CD14-positive monocyte (primary cell): ENCODE results near the gene KLHL20. TPM values are rescaled to one million over a fixed set of nuclear protein-coding genes. Genes with fewer than 3 reads are reported as not detected.
"Not testable (repeated sequence)": the region's sequence is repeated elsewhere in the genome, so short reads cannot be mapped to it uniquely, and the experiment has no call there.

Experiments
- DNase-seq, 3 donors: peaks; one replicate each; pipeline ENCODE4 v3.0.0-alpha.2; 2011 to 2022
- H2AFZ ChIP-seq: 2 replicates; pipeline ENCODE4 v1.6.0; 2012; ENCODE audit warnings: mild to moderate bottlenecking, low read depth, low read length, inconsistent platforms; ENCODE audit not compliant: insufficient read depth, poor library complexity, severe bottlenecking
- H3K27ac ChIP-seq, 2 donors: 1 replicate in 1 of 2; 2 replicates in 1 of 2; pipeline ENCODE4 v1.5.1; 2012 to 2013; ENCODE audit warnings: low read length in 2 of 2, control low read depth in 1 of 2, inconsistent platforms in 1 of 2, low read depth in 1 of 2, mild to moderate bottlenecking in 1 of 2
- H3K27me3 ChIP-seq, 2 donors: one replicate each; pipeline versions ENCODE4 v1.6.0 to v1.6.1; 2011 to 2013; ENCODE audit warnings: low read length in 2 of 2; ENCODE audit not compliant: control insufficient read depth in 2 of 2, insufficient read depth in 2 of 2
- H3K36me3 ChIP-seq, 2 donors: replicated peaks in 1 of 2; 1 replicate in 1 of 2; 2 replicates in 1 of 2; pipeline versions ENCODE4 v1.5.1 to v1.6.1; 2012 to 2013; ENCODE audit warnings: low read length in 2 of 2, control low read depth in 1 of 2, inconsistent platforms in 1 of 2, mild to moderate bottlenecking in 1 of 2; ENCODE audit not compliant: insufficient read depth in 2 of 2, control insufficient read depth in 1 of 2
- H3K4me1 ChIP-seq, 2 donors: 1 replicate in 1 of 2; 2 replicates in 1 of 2; pipeline versions ENCODE4 v1.5.1 to v1.6.1; 2012 to 2013; ENCODE audit warnings: low read length in 2 of 2, control low read depth in 1 of 2, inconsistent platforms in 1 of 2, mild to moderate bottlenecking in 1 of 2, moderate library complexity in 1 of 2; ENCODE audit not compliant: insufficient read depth in 2 of 2, control insufficient read depth in 1 of 2
- H3K4me2 ChIP-seq: replicated peaks from 2 replicates; pipeline ENCODE3; 2012; ENCODE audit warnings: low read length, moderate library complexity, mild to moderate bottlenecking; ENCODE audit not compliant: poor library complexity, severe bottlenecking; ENCODE audit errors: extremely low read depth
- H3K4me3 ChIP-seq, 3 experiments: fragments of 200-600 bp in 1 of 3; sonication (generic) in 1 of 3; replicated peaks in 1 of 3; 1 replicate in 2 of 3; 2 replicates in 1 of 3; pipeline ENCODE4 v1.5.1; 2011 to 2013; ENCODE audit warnings: low read length in 3 of 3, mild to moderate bottlenecking in 3 of 3, control low read depth in 2 of 3, low read depth in 2 of 3, inconsistent platforms in 1 of 3, moderate library complexity in 1 of 3
- H3K79me2 ChIP-seq: 2 replicates; pipeline ENCODE4 v1.6.0; 2012; ENCODE audit warnings: mild to moderate bottlenecking, control low read depth, inconsistent platforms, low read length, moderate library complexity; ENCODE audit not compliant: insufficient read depth
- H3K9ac ChIP-seq: 2 replicates; pipeline ENCODE4 v1.6.0; 2017; ENCODE audit warnings: low read length, mild to moderate bottlenecking; ENCODE audit not compliant: insufficient read depth, poor library complexity, severe bottlenecking
- H3K9me3 ChIP-seq, 2 donors: replicated peaks in 1 of 2; 1 replicate in 1 of 2; 2 replicates in 1 of 2; pipeline versions ENCODE4 v1.5.1 to v1.6.1; 2012 to 2013; ENCODE audit warnings: low read length in 2 of 2, control low read depth in 1 of 2; ENCODE audit not compliant: control insufficient read depth in 1 of 2, insufficient read depth in 1 of 2
- H4K20me1 ChIP-seq: 2 replicates; pipeline ENCODE4 v1.6.0; 2012; ENCODE audit warnings: mild to moderate bottlenecking, low read length, control low read depth, moderate library complexity; ENCODE audit not compliant: insufficient read depth
- H3K27ac Mint-ChIP-seq, 7 donors: one replicate each; pipeline ENCODE4 v1.8.0; 2020; ENCODE audit warnings: mild to moderate bottlenecking in 7 of 7, mixed read lengths in 7 of 7, moderate library complexity in 6 of 7, inconsistent platforms in 2 of 7
- H3K27me3 Mint-ChIP-seq, 3 donors: one replicate each; pipeline ENCODE4 v1.8.0; 2021 to 2022; ENCODE audit warnings: low read depth in 3 of 3, mild to moderate bottlenecking in 3 of 3, mixed read lengths in 3 of 3, moderate library complexity in 3 of 3, inconsistent platforms in 1 of 3
- H3K36me3 Mint-ChIP-seq, 2 donors: one replicate each; pipeline ENCODE4 v1.8.0; 2020; ENCODE audit warnings: mixed read lengths in 2 of 2, inconsistent platforms in 1 of 2, mild to moderate bottlenecking in 1 of 2
- H3K4me1 Mint-ChIP-seq: one replicate; pipeline ENCODE4 v1.8.0; 2020; ENCODE audit warnings: mild to moderate bottlenecking, mixed read lengths
- H3K4me3 Mint-ChIP-seq, 2 donors: one replicate each; pipeline ENCODE4 v1.8.0; 2020; ENCODE audit warnings: mild to moderate bottlenecking in 2 of 2, mixed read lengths in 2 of 2, moderate library complexity in 1 of 2
- H3K9me3 Mint-ChIP-seq, 7 donors: one replicate each; pipeline ENCODE4 v1.8.0; 2020 to 2022; ENCODE audit warnings: mixed read lengths in 7 of 7, mild to moderate bottlenecking in 6 of 7, moderate library complexity in 6 of 7, inconsistent platforms in 2 of 7
- CTCF ChIP-seq: fragments of 200-600 bp; IDR thresholded peaks from one replicate; pipeline ENCODE4 v1.8.0; 2022; ENCODE audit warnings: antibody characterized with exemption, mild to moderate bottlenecking
- WGBS: methylation state at CpG from one replicate; pipeline ENCODE4 v1.1.5; 2013; ENCODE audit warnings: missing lambda C conversion rate; ENCODE audit not compliant: insufficient coverage; 5-methylcytosine and 5-hydroxymethylcytosine counted together
- intact Hi-C, 2 donors: fragments of 100-400 bp; cut with micrococcal nuclease; formaldehyde crosslinking; loops; one replicate each; pipeline versions ENCODE4 v1.15.0 to v1.15.1; 2023
- polyA plus RNA-seq, 3 donors: library from polyadenylated mRNA; depleted of rRNA in 1 of 3; unstranded in 2 of 3; stranded (reverse) in 1 of 3; fragments of 300-500 nt in 2 of 3; fragments of >200 nt in 1 of 3; fragmentation: Illumina TruSeq in 2 of 3; gene quantifications; 1 replicate in 2 of 3; 2 replicates in 1 of 3; pipeline ENCODE4 v1.2.3, GENCODE V29; 2012 to 2021

The KLHL20 gene
- polyA plus RNA-seq, 3 donors: 6.5 to 9.4 (median 8.2) TPM

- Histone ChIP-seq H3K79me2 (no peaks in the 10 kb centered on the region), H2AFZ (no peak overlapping the region), H3K9ac (no peak overlapping the region), H3K4me1 (no peaks in the 10 kb centered on the region), H4K20me1 (no peaks in the 10 kb centered on the region), H3K27ac (no peak overlapping the region), H3K36me3 (no peaks in the 10 kb centered on the region), H3K9me3 (no peaks in the 10 kb centered on the region), H3K27me3 (no peaks in the 10 kb centered on the region), H3K4me3 (no peak overlapping the region), H3K4me2 (no peak overlapping the region)
- intact Hi-C loops: no loop called here
- WGBS: 69% methylated on average over 2 of the region's 2 CpGs
- Mint-ChIP-seq H3K27me3 (peaks cover 0 to 2% (median 1%) of the 10 kb centered on the region in 3 donors), H3K4me1 (no peaks in the 10 kb centered on the region), H3K4me3 (no peak overlapping the region), H3K9me3 (peaks cover 3 to 9% (median 6%) of the 10 kb centered on the region in 7 donors), H3K36me3 (no peaks in the 10 kb centered on the region), H3K27ac (peak overlapping the region in 5 of 7 donors; percentile 31 to 87 (median 43))
- no peak for TF ChIP-seq CTCF
- no peak for DNase-seq
Observed at GRCh38 chr1:173688300-173688699, 26.5 kb upstream of the KLHL20 start.

DNA sequence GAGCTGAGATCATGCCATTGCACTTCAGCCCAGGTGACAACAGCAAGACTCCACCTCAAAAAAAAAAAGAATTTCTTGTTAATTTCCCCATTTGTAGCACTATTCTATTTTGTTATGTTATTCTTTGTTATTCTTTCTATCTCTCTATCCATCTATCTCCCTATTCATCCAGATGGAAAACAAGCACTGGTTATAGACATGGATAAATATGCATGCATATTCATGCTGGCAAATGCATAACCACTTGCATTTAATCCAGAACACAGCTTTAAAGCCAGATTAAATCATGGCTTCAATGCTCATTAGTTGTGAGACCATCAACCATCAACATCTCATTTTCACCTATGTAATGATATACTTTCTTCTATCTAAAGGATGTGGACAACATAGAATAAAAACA lies 21.5 kb upstream of the KLHL20 start:
- H4K20me1 ChIP-seq: no peaks in the 10 kb centered on the region
- no peaks in the 10 kb centered on the region for H3K9me3 ChIP-seq
- H2AFZ ChIP-seq: no peak overlapping the region
- no peak overlapping the region for H3K4me3 ChIP-seq
- no peak overlapping the region for H3K27ac ChIP-seq
- H3K9me3 Mint-ChIP-seq: peaks cover 2 to 12% (median 9%) of the 10 kb centered on the region in 7 donors
- H3K4me1 Mint-ChIP-seq: no peaks in the 10 kb centered on the region
- H3K4me2 ChIP-seq: no peak overlapping the region
- no peak overlapping the region for H3K27ac Mint-ChIP-seq
- H3K27me3 ChIP-seq: no peaks in the 10 kb centered on the region
- no peak overlapping the region for H3K9ac ChIP-seq
- no peak overlapping the region for H3K4me3 Mint-ChIP-seq
- no peaks in the 10 kb centered on the region for H3K36me3 ChIP-seq
- DNase-seq: no peak
- H3K4me1 ChIP-seq: no peaks in the 10 kb centered on the region
- no peaks in the 10 kb centered on the region for H3K36me3 Mint-ChIP-seq
- intact Hi-C loops: no loop called here
- no peaks in the 10 kb centered on the region for H3K79me2 ChIP-seq
- TF ChIP-seq CTCF: no peak
- peaks cover 0 to 2% (median 1%) of the 10 kb centered on the region in 3 donors for H3K27me3 Mint-ChIP-seq

DNA sequence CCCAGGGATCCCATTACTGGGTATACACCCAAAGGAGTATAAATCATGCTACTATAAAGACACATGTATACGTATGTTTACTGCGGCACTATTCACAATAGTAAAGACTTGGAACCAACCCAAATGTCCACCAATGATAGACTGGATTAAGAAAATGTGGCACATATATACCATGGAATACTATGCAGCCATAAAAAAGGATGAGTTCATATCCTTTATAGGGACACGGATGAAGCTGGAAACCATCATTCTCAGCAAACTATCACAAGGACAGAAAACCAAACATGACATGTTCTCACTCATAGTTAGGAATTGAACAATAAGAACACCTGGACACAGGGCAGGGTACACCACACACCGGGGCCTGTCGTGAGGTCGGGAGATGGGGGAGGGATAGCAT lies 13.5 kb upstream of the KLHL20 start:
- H3K4me3 ChIP-seq, H2AFZ ChIP-seq, H3K9ac ChIP-seq, H3K79me2 ChIP-seq, H3K4me1 Mint-ChIP-seq, H4K20me1 ChIP-seq, H3K27ac Mint-ChIP-seq, H3K4me1 ChIP-seq, H3K27me3 ChIP-seq, H3K27me3 Mint-ChIP-seq, H3K27ac ChIP-seq, H3K9me3 ChIP-seq, intact Hi-C loops, H3K36me3 ChIP-seq, DNase-seq, H3K36me3 Mint-ChIP-seq, H3K4me2 ChIP-seq, H3K4me3 Mint-ChIP-seq: not testable (repeated sequence)
- 93% methylated on average over 3 of the region's 6 CpGs for WGBS
- H3K9me3 Mint-ChIP-seq: peaks cover 0 to 12% (median 6%) of the 10 kb centered on the region in 7 donors
